GM21390 (cell line): ENCODE measurements around the gene PREP.
"Not testable (repeated sequence)": the region's sequence is repeated elsewhere in the genome, so short reads cannot be mapped to it uniquely, and the experiment has no call there.

Experiments
- ATAC-seq: cut with Tn5 transposase; IDR thresholded peaks from one replicate; pipeline ENCODE4 v1.9.1; 2021; ENCODE audit not compliant: unreplicated experiment

Gene PREP

GRCh38 chr6:105345506-105345905, 57.4 kb downstream of the PREP start:
- ATAC-seq: no peak

DNA sequence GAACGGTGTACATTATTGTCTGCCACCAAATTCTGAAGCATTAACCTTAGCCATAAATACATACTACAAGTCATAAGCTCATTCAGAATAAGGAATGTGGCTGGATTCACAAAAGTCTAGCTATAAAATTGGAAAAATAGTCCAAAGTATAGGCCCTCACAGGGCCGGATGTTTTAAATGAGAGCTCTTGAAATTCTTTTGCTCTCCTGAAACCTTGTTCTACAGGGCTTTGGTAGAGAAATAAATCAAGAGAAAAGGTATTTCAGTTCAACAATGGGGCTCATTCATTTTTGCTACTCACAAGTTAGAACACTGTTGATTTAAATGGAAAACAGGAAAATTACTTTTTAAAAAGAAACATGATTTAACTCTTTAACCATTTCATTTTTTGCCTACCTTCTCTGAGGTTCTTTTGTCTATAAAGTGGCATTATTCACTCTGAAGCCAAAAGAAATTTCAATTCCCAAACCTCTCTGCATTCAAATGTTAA, 58.0 kb downstream of the PREP start:
- no peak for ATAC-seq

DNA sequence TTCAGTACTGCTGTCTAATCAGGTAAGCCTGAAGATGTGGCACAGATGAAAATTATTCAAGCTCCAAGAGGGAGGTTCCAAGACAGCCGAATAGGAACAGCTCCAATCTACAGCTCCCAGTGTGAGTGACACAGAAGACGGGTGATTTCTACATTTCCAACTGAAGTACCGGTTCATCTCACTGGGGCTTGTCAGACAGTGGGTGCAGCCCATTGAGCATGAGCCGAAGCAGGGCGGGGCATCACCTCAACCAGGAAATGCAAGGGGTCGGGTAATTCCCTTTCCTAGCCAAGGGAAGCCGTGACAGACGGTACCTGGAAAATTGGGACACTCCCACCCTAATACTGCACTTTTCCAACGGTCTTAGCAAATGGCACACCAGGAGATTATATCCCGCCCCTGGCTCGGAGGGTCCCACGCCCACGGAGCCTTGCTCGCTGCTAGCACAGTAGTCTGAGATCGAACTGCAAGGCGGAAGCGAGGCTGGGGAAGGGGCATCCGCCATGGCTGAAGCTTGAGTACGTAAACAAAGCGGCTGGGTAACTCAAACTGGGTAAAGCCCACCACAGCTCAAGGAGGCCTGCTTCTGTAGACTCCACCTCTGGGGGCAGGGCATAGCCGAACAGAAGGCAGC, 64.4 kb downstream of the PREP start:
- not testable (repeated sequence) for ATAC-seq

DNA sequence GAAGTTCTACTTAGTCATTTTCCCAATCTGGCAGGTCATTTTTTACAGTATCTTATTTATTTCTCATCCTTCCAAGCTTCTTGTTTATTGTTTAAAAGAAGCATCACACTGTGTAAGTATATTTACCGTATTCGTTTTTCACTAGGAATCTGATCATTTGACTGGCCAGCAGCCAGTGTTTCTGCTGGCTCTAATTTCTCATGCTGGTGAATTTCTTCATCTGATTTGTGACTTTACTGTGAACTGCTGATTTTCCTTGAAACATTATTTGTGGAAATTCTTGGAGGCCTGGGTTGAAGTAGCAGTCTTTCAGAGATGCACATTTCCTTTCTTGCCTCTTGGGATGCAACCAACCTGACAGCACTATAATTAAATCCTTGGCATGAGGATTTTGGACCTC, 65.9 kb downstream of the PREP start:
- ATAC-seq: no peak

GRCh38 chr6:105332576-105332975, 70.3 kb downstream of the PREP start:
- ATAC-seq: no peak

DNA sequence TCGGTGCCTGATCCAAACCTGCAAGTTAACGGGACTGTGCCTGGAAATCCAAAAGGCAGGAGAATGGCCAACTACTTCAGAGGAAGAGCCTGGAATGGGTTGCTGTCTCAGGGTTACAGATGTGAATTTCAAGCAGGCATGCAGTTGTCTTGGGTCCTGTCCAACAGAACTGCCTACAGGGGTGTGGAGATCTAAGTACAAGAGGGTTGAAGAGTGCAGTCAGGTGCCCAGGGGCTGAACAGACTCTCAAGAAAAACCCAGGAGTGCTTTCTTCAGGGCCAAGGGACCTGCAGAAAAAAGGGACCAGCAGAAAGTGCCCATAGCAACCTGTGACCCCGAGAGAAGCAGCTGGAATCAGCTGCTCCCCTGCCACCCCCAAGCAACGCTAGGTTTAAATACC, 71.0 kb downstream of the PREP start:
- no peak for ATAC-seq

GRCh38 chr6:105330913-105331312, 72.0 kb downstream of the PREP start:
- ATAC-seq: no peak

- no peak for ATAC-seq
These were observed 72.5 kb downstream of the PREP start for GRCh38 chr6:105330364-105330763.

GRCh38 chr6:105326833-105327770, 75.8 kb downstream of the PREP start:
- no peak for ATAC-seq

DNA sequence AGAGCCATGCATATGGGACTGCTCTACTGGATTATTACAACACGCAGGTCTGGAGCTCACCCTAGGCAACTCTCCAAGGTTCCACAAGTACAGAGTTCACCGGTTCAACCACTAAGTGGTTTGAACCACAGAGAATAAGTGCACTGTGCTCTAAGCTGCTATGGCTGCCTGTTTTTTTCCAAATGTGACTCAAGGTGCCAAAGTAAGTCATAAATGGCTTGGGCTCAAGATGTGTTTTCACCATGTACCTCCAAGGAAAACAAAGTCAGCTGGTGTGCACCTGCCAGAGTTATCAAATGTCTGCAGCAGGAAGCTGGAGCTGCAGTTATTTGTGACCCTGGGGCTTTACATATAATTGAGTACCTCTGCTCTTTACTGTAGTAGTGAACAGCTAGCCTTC, 76.7 kb downstream of the PREP start:
- ATAC-seq: no peak

- no peak for ATAC-seq
These were observed 78.4 kb downstream of the PREP start for GRCh38 chr6:105324386-105324950.

DNA sequence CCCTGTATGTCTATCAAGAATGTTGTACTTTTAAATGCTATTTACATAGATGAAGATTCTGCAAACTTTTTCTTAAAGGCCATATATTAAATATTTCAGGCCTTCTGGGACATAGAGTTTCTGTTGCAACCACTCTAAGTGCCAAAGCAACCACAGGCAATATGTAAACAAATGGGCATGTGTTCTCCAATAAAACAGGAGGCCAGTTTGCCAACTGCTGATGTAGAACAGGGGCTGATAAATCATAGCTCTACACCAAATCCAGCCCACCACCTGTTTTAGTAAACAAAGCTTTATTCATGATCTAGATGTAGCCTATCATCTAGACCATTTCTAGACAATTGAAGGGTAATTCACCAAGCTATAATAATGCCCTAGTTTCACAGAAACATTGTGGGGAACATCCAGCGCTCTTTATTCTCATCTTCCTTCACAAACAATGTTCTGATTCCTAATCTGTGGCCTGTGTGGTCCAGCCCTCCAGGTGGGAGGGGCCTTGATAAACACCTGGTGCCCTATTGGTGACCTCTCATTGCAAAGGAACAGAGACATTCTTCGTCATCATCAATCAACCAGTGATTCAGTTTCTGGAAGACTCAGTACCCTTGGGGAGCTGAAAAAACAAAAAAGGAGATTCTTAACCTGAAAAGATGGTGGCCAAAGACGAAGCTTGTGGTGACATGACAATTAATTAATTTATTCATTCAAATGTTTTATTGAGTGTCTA, 80.2 kb downstream of the PREP start:
- no peak for ATAC-seq

- ATAC-seq: no peak
These were observed 81.2 kb downstream of the PREP start for GRCh38 chr6:105321728-105322127.

DNA sequence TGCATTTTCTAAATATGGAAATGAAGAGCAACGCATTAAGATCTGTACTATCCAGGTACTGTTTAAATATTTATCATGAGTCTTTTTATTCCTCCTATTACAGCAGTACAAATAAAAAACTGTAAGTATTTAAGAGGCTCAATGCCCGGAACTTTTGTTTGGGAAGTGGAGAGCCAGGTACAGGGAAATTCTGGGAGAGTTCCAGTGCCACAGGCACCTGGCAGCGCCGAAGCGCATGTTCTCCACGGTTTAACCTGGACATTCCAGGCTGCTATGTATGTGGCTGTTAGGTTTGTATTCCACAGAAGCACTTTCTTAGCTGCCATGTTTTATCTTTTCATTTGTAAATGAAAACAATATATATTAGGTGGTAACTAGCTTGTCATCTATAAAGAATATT, 81.7 kb downstream of the PREP start:
- ATAC-seq: no peak

GRCh38 chr6:105320765-105321164, 82.1 kb downstream of the PREP start:
- ATAC-seq: no peak

GRCh38 chr6:105320271-105320670, 82.6 kb downstream of the PREP start:
- no peak for ATAC-seq

DNA sequence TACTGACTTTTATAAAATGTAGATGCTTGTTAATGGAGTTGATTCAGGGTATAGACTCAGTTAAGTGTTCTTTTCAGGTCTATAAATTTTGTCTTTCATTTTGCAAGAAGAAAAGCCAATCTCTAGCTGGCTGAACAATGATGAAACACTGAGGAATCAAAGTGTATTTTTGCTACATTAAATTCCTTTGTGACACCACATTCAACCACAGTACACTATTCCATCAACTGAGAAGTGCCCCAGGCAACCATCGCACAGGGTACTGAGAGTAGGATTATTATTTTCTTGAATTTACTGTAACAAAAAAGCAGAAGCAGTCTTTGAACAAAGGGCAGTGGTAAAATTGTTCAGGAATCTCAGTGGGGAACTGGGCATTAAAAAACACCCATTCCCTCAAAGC, 83.6 kb downstream of the PREP start:
- no peak for ATAC-seq

DNA sequence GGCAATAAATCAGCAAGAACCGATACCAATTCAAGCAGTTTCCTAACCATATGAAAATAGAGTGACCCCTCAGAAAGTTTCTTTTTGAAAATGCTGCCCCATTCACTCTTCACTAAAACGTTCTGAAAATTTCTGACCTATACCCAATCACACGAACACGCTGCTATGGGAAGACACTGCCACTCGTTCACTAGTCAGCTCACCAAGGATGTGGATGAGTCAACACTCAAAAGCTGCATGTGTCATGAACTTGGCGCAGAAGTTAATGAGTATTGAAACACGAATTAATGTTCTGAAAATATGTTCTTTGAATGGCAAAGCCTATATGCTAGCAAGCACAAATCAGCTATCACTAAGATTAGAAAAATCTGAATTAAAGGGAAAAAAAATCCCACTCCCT, 84.2 kb downstream of the PREP start:
- ATAC-seq: no peak

GRCh38 chr6:105317607-105318533, 85.0 kb downstream of the PREP start:
- no peak for ATAC-seq

DNA sequence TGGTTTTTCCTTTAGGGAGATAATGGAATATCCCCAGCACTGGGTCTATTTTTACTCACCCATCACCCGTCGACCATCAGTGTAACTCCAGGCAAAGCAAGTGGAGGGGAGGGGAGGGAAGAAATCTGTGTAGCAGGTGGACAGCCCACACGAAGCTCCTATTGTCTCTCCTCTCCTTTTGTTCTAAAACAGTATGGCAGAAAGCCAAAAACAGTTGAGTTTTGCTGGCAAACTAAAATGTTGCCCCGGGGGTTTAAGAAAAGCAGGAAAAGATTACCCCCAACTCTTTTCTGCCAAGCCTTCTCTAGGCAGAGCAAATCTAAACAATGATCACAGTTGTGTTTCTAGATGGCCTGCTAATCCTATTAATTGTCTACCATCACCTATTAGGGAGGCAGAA, 89.7 kb downstream of the PREP start:
- ATAC-seq: no peak
